Measurements from ENCODE around the gene MESD.
A peak's percentile ranks its signal among the peaks of the same experiment; 100 is the strongest.

MESD gene

GRCh38 chr15:80953953-80954778 is 35.5 kb downstream of the MESD start:
- peak in 1 of 2 donors; percentile 56 for DNase-seq (ENCODE audit: low read depth in 2 of 2)
- no peak overlapping the region for H3K4me3 ChIP-seq (replicated peaks in 1 of 2; ENCODE audit: low read depth in 2 of 2, low read length in 2 of 2)
- no peak for TF ChIP-seq CTCF (IDR thresholded peaks at IDR 0.05; ENCODE audit: low read depth, low read length)

- no peak overlapping the region for H3K4me3 ChIP-seq (replicated peaks in 1 of 2; ENCODE audit: low read depth in 2 of 2, low read length in 2 of 2)
- DNase-seq (ENCODE audit: low read depth in 2 of 2) = peak in 1 of 2 donors; percentile 71
- no peak for TF ChIP-seq CTCF (IDR thresholded peaks at IDR 0.05; ENCODE audit: low read depth, low read length)
These were observed 36.3 kb downstream of the MESD start for GRCh38 chr15:80953001-80953952.

- no peak overlapping the region for H3K4me3 ChIP-seq (replicated peaks in 1 of 2; ENCODE audit: low read depth in 2 of 2, low read length in 2 of 2)
- TF ChIP-seq CTCF (IDR thresholded peaks at IDR 0.05; ENCODE audit: low read depth, low read length) = no peak
- peak in 1 of 2 donors; percentile 40 for DNase-seq (ENCODE audit: low read depth in 2 of 2)
These were observed 37.7 kb downstream of the MESD start for GRCh38 chr15:80951941-80952340.

- no peak for TF ChIP-seq CTCF (IDR thresholded peaks at IDR 0.05; ENCODE audit: low read depth, low read length)
- peak in 1 of 2 donors; percentile 15 for DNase-seq (ENCODE audit: low read depth in 2 of 2)
- no peak overlapping the region for H3K4me3 ChIP-seq (replicated peaks in 1 of 2; ENCODE audit: low read depth in 2 of 2, low read length in 2 of 2)
These were observed 39.1 kb downstream of the MESD start for GRCh38 chr15:80950291-80951078.

- no peak overlapping the region for H3K4me3 ChIP-seq (replicated peaks in 1 of 2; ENCODE audit: low read depth in 2 of 2, low read length in 2 of 2)
- DNase-seq (ENCODE audit: low read depth in 2 of 2) = peak in 1 of 2 donors; percentile 21
- no peak for TF ChIP-seq CTCF (IDR thresholded peaks at IDR 0.05; ENCODE audit: low read depth, low read length)
These were observed 39.9 kb downstream of the MESD start for GRCh38 chr15:80949756-80950155.

GRCh38 chr15:80948651-80949292 is 40.8 kb downstream of the MESD start:
- no peak for DNase-seq (ENCODE audit: low read depth in 2 of 2)

More at GRCh38 chr15:80948651-80949292, 40.8 kb downstream of the MESD start:
- H3K4me3 ChIP-seq (replicated peaks in 1 of 2; ENCODE audit: low read depth in 2 of 2, low read length in 2 of 2) = no peak overlapping the region
- TF ChIP-seq CTCF (IDR thresholded peaks at IDR 0.05; ENCODE audit: low read depth, low read length) = no peak
